Measurements from ENCODE around the gene COL6A2.
A peak's percentile ranks its signal among the peaks of the same experiment; 100 is the strongest.
"Not testable (repeated sequence)": the region's sequence is repeated elsewhere in the genome, so short reads cannot be mapped to it uniquely, and the experiment has no call there.

Gene COL6A2

DNA sequence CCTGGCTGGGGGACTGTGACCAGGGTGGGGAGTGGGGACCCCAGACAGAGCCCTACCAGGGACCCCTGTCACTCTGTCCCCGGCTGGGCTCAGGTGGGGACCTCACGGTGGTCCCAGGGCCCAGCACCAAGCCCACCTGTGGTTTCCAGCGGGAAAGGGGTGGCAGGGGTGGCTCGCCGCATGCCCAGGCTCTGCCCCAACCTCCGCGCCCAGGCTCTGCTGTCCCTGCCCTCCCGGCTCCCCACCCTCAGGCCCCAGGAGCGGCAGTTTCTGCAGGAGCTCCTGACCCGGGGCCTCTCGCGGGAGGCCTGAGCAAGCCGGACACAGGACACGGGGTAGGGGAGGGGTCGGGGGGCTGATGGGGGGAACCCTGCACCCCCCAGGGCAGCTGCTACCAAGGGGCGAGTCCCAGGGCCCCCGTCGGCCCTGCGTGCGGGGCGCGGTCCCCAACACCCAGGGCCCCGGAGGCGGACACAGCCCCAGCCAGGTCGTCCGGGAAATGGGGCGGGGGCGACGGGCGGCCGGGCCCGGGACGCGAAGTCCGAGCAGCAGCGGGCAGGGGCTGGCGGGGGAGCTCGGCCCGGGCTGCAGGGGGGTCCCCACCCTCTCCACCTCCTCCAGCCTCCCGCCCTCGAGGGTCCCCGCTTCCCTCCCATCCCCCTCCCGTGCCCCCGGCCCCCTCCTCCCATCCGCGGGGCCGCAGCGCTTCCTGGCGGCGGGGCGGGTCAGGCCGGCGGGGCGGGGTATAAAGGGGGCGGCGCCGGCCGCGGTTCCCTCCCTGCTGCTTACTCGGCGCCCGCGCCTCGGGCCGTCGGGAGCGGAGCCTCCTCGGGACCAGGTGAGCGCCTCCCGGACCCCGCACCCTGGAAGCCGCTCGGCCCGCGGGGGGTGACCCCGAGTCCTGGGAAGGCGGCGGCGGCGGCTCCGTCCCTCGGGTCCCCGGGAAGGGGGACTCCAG lies at the start of gene COL6A2:
Gene COL6A2, plus strand, starts transcription at position 777 of the 958 bp plus-strand sequence.
- peak in 1 of 56 donors; percentile 9 for DNase-seq

DNA sequence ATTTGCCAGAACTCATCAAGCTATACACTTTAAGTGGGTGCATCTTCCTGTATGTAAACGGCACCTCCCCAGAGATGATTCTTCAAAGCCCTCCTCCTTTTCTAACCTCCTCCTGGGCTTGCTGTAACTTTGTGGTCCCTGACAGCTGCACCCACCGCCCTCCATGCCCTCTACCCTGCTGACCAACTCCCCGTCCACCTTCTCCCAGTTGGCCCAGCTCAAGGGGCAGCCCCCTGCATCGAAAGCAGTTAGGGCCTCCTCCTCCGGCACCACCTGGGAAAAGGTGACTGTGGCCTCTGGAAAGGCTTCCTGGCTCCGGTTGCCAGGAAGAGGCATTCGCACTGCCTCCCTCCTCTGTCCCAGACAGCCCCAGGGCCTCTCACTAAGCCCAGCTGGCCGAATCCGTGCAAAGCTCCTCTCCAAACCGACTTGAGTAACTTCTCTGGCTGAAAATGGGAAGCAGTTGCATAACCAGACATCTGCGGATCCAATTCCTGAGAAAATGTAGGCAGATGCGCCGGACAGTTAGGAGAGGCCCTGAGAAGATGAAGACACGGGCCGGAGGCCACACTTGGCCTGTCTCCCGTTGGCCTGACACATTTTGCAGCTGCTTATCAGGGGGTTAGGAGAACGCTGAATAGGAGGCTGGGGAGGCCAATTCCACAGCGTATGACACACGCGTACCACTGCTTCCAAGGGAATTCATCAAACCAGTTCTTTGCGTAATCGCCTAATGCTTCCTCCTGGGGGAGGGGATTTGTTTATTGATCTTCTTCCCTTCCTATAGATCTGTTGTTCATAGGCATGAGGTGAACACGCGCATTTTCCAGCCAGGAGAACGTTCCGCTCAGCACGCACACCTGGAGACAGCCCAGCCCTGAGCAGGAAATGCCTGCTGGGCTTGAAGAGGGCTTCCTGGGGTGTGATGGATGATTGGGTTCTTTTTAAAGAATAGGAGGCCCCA lies 48.7 kb upstream of the COL6A2 start:
- DNase-seq, result no peak

DNA sequence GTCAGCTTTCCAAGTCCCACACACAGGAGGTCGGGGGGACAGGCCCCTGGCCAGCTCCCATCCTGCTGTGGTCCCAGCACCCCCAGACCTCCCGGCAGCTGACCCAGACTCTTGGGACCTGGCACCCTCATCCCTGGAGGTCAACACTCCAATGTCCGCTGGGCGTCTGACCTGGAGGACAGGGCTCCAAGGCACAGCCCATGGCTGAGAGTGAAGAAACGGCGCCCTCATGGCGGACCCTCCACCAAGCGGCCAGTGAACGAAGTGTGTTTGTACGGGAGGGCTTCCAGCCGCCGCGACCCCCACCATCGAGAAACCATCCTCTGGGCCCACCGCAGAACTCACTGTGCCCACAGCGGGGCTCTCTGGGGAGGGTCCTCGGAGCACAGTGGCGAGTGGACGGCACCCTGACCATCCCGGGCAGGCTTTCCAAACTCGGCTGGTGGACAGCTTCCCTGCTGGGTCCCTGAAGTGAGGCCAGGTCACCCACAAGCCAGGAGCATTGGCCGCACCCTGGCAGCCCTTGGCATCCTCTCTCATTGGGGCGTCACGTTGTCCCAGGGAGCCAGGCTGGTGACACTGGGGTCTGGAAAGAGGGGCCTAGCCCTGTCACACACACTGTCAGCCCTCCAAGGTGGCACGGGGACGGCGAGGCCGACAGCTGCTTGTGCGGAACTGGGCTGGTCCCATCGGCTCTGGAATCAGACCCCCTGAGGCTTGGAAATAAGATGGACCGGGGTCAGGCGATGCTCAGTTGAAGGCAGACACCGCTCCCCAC lies 47.8 kb upstream of the COL6A2 start:
- DNase-seq, result no peak

GRCh38 chr21:46050668-46051378 lies 47.1 kb upstream of the COL6A2 start:
- DNase-seq, result no peak

GRCh38 chr21:46051379-46051770 lies 46.5 kb upstream of the COL6A2 start:
- DNase-seq, result no peak

DNA sequence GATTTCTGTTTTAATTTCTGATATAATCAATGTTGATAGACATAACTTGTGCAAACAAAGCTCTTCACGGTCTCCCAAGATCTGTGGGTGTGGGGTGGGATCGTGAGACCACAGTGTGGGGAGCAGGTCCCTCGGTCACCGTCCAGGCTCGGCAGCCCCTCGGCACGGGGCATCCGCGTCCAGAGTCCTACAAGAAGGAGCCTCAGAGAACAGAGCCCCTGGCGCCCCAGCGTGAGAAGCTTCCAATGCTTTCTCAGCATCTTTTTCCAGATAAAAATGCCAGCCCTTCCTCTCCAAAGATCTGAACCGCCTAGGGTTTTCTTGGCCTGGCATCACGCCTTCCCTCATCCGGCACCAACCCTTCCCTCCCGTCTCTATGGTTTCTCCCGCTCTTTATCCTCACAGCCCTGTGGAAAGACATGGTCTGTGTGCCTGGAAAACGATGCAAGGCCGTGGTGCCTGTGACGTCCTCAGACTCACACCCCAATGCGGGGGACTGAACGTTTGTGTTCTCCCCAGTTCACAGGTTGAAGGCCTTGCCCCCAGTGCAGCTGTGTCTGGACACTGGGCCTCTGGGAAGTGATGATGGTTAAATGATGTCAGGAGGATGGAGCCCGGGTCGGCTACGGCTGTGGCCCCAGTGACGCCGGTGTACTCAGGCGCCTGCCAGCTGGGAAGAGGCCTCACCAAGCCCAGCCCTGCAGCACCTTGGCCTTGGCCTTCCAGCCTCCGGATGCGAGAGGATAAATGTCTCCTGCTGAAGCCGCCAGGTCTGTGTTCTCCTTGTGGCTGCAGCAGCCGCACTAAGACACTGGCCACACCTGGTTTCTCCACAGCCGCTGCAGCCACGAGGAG lies 45.9 kb upstream of the COL6A2 start:
- DNase-seq, result no peak

GRCh38 chr21:46052703-46053651 lies 44.9 kb upstream of the COL6A2 start:
- DNase-seq, result no peak

DNA sequence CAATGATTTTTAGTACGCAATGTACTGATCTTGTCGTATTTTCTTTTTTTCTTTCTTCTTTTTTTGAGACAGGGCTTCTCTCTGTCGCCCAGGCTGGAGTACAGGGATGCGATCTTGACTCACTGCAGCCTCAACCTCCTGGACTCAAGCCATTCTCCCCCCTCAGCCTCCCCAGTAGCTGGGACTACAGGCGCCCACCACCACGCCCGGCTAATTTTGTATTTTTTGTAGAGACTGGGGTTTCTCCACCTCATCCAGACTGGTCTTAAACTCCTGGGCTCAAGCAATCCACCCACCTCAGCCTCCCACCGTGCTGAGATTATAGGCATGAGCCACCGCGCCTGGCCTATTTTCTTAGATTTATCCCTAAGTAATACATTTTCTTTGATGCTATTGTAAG lies 43.9 kb upstream of the COL6A2 start:
- no peak for DNase-seq

DNA sequence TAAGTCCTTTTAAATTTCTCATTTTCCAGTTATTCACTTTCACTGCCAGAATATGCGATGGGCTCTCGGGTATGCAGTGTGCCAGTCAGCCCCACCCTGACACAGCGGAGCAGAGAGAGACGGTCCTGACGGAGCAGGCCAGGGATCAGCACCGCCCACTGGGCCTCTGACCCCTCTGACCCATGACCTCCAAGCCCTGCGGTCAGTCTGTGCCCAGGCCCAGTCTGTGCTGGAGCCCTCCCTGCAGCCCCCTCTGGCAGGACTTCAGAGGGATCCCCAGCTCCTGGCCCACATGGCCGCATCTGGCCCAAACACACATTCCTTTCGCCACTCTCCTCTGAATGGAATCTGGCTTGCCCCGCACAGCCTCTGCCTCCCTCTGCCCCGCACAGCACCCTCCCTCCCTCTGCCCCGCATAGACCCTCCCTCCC lies 43.4 kb upstream of the COL6A2 start:
- no peak for DNase-seq

DNA sequence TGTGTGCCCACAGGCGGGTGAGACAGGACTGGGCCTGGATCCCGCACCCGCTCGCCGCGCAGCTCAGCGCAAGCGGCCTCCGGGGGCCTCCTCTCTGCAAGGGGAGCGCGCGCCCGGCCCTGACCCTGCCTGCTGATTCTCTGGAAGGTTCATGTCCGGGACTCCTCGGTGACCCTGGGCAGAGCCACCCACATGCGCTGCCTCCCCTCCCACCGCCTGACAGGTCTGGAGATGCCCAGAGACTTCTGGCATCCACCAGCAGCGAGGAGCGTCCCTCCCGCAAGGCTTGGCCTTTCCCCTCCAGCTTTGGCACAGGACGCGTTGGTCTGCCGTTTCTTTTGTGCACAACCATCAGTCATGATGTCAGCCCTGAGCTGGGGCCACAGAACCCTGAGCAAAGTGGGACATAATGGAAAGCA lies 42.0 kb upstream of the COL6A2 start:
- DNase-seq, result peak in 2 of 56 donors; percentile 18 to 23

GRCh38 chr21:46056450-46056903 lies 41.4 kb upstream of the COL6A2 start:
- DNase-seq, result peak in 2 of 56 donors; percentile 19 to 20

- no peak for DNase-seq
Observed at GRCh38 chr21:46057111-46057709, 40.7 kb upstream of the COL6A2 start.

DNA sequence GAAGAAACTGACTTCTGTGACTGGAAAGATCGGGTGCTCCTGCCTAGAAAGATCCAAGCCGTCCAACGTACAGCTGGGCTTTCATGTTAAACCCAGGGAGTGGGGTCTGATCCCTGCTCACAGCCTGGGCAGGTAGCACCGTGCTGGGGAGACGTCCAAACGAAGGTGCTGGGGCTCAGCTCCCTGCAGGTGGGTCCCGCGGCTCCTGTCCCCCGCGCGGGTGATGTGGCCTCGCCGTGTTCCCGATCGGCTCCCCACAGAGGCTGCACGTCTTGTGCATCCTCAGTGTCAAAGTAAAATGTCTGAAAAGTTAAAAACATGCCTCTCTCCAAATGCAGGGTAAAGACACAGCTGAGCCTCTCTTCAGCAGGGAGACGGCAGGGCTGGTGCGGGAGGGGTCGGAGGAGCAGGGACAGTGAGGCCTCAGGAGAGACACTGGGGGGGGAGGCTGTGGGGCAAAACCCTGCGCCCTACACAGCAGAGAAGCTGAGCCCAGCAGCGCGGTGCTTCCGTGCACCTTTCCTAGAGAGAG lies 40.1 kb upstream of the COL6A2 start:
- no peak for DNase-seq

DNA sequence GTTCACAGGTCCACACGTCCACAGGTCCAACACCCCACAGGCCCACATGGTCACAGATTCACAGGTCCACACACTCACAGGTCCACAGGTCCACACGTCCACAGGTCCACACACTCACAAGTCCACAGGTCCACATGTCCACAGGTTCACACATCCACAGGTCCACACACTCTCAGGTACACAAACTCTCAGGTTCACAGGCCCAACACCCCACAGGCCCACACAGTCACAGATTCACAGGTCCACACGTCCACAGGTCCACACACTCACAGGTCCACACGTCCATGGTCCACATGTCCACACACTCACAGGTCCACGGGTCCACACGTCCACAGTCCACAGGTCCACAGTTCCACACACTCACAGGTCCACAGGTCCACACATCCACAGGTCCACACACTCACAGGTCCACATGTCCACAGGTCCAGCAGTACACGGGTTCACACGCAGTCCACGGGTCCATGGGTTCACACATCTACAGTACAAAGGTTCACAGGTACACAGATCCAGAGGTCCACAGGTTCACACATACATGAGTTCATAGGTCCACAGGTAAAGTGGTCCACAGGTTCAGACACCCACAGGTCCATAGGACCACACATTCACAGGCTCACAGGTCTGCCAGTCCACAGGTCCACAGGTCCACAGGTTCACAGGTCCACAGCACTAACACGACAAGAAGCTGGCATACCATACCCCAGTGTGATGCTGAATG lies 39.3 kb upstream of the COL6A2 start:
- DNase-seq, result no peak

GRCh38 chr21:46059195-46059594 lies 38.7 kb upstream of the COL6A2 start:
- DNase-seq, result no peak

DNA sequence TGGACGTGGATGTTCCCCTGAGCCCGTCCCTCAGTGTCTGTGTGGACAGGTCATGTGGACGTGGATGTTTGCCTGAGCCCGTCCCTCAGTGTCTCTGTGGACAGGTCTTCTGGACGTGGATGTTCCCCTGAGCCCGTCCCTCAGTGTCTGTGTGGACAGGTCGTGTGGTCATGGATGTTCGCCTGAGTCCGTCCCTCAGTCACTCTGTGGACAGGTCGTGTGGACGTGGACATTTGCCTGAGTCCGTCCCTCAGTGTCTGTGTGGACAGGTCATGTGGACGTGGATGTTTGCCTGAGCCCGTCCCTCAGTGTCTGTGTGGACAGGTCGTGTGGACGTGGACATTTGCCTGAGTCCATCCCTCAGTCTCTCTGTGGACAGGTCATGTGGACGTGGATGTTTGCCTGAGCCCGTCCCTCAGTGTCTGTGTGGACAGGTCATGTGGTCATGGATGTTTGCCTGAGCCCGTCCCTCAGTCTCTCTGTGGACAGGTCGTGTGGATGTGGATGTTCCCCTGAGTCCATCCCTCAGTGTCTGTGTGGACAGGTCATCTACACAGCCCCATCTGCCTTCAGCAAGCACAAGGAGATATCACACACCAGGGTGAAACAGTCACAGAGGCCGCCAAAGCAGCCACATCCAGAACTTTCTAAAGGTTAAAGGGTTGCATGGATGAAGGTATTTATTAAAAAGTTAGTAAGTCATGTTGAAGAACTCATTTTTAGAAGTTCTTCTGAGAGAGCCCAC lies 38.0 kb upstream of the COL6A2 start:
- DNase-seq, result not testable (repeated sequence)
